Astrocyte (in vitro differentiated cells and primary cell): ENCODE results near the gene HYAL2. TPM values are rescaled to one million over a fixed set of nuclear protein-coding genes. Genes with fewer than 3 reads are reported as not detected.

Source experiments
- DNase-seq: peaks from one replicate; pipeline ENCODE4 v3.0.0-alpha.2; 2010; ENCODE audit warnings: low read depth
- FAIRE-seq: peaks from 2 replicates; lab custom pipeline; 2011; peaks lifted over from hg19 to GRCh38; lab: Jason Lieb, UNC
- H2AFZ ChIP-seq: 2 replicates; pipeline ENCODE4 v1.6.0; 2012; ENCODE audit warnings: low read depth, low read length, inconsistent platforms
- H3K27ac ChIP-seq: 2 replicates; pipeline ENCODE4 v1.5.1; 2011; ENCODE audit warnings: low read depth, low read length, inconsistent platforms
- H3K27me3 ChIP-seq: 2 replicates; pipeline ENCODE4 v1.6.0; 2011; ENCODE audit warnings: low read length, inconsistent platforms; ENCODE audit not compliant: insufficient read depth
- H3K36me3 ChIP-seq: 2 replicates; pipeline ENCODE4 v1.5.1; 2011; ENCODE audit warnings: low read length, inconsistent platforms; ENCODE audit not compliant: insufficient read depth
- H3K4me1 ChIP-seq: 2 replicates; pipeline ENCODE4 v1.5.1; 2011; ENCODE audit warnings: low read length, inconsistent platforms; ENCODE audit not compliant: insufficient read depth
- H3K4me2 ChIP-seq: 2 replicates; pipeline ENCODE4 v1.6.0; 2012; ENCODE audit warnings: low read length, inconsistent platforms
- H3K4me3 ChIP-seq: 2 replicates; pipeline ENCODE4 v1.5.1; 2011; ENCODE audit warnings: low read depth, mild to moderate bottlenecking, low read length, inconsistent platforms; ENCODE audit not compliant: insufficient read depth
- H3K79me2 ChIP-seq: 2 replicates; pipeline ENCODE4 v1.6.0; 2012; ENCODE audit warnings: mild to moderate bottlenecking, low read length, inconsistent platforms; ENCODE audit not compliant: insufficient read depth
- H3K9ac ChIP-seq: 2 replicates; pipeline ENCODE4 v1.6.0; 2012; ENCODE audit warnings: mild to moderate bottlenecking, low read length, inconsistent platforms
- H3K9me3 ChIP-seq: 2 replicates; pipeline ENCODE4 v1.5.1; 2012; ENCODE audit warnings: low read depth, mild to moderate bottlenecking, low read length, inconsistent platforms; ENCODE audit not compliant: insufficient read depth
- H4K20me1 ChIP-seq: 2 replicates; pipeline ENCODE4 v1.6.0; 2012; ENCODE audit warnings: low read length, inconsistent platforms; ENCODE audit not compliant: insufficient read depth
- H3K27ac Mint-ChIP-seq: one replicate; pipeline ENCODE4 v1.8.0; 2021; ENCODE audit warnings: mild to moderate bottlenecking, mixed read lengths; ENCODE audit not compliant: unreplicated experiment
- H3K27me3 Mint-ChIP-seq: one replicate; pipeline ENCODE4 v1.8.0; 2021; ENCODE audit warnings: low read depth, mixed read lengths; ENCODE audit not compliant: unreplicated experiment
- H3K36me3 Mint-ChIP-seq: one replicate; pipeline ENCODE4 v1.8.0; 2021; ENCODE audit warnings: low read depth, mixed read lengths; ENCODE audit not compliant: unreplicated experiment
- H3K4me1 Mint-ChIP-seq: one replicate; pipeline ENCODE4 v1.8.0; 2021; ENCODE audit warnings: low read depth, mixed read lengths; ENCODE audit not compliant: unreplicated experiment
- H3K4me3 Mint-ChIP-seq: one replicate; pipeline ENCODE4 v1.8.0; 2021; ENCODE audit warnings: mild to moderate bottlenecking, moderate library complexity, mixed read lengths; ENCODE audit not compliant: unreplicated experiment
- H3K9me3 Mint-ChIP-seq: one replicate; pipeline ENCODE4 v1.8.0; 2021; ENCODE audit warnings: mild to moderate bottlenecking, mixed read lengths; ENCODE audit not compliant: unreplicated experiment
- CTCF ChIP-seq: IDR thresholded peaks from 2 replicates; pipeline ENCODE4 v1.5.1; 2011; ENCODE audit warnings: low read depth, mild to moderate bottlenecking, inconsistent platforms, low read length, moderate library complexity; ENCODE audit not compliant: insufficient read depth
- EZH2 ChIP-seq: IDR thresholded peaks from 2 replicates; pipeline ENCODE4 v1.6.1; 2012; ENCODE audit warnings: mild to moderate bottlenecking, low read length, inconsistent platforms; ENCODE audit not compliant: insufficient read depth
- total RNA-seq: library from RNA; stranded (reverse); gene quantifications from 2 replicates; pipeline ENCODE4 v1.2.1, GENCODE V29; 2021

Gene HYAL2
- total RNA-seq, 1 donor from 2014 or later: 42.9 TPM

GRCh38 chr3:50275996-50276761 lies 46.4 kb downstream of the HYAL2 start:
- Mint-ChIP-seq H3K36me3 (peaks cover 8% of the 10 kb centered on the region), H3K9me3 (no peaks in the 10 kb centered on the region), H3K27me3 (peaks cover 22% of the 10 kb centered on the region), H3K27ac (no peak overlapping the region), H3K4me1 (peaks cover 11% of the 10 kb centered on the region), H3K4me3 (no peak overlapping the region)
- H3K36me3 ChIP-seq: no peaks in the 10 kb centered on the region
- no peaks in the 10 kb centered on the region for H3K9me3 ChIP-seq
- no peak overlapping the region for H2AFZ ChIP-seq
- no peak overlapping the region for H3K27ac ChIP-seq
- H3K27me3 ChIP-seq: peaks cover 27% of the 10 kb centered on the region
- H4K20me1 ChIP-seq: peaks cover 3% of the 10 kb centered on the region
- no peak overlapping the region for H3K4me2 ChIP-seq
- TF ChIP-seq EZH2 (peak; percentile 66), CTCF (no peak)
- DNase-seq (no peak), FAIRE-seq (no peak)
- H3K79me2 ChIP-seq: no peaks in the 10 kb centered on the region
- no peak overlapping the region for H3K9ac ChIP-seq
- no peak overlapping the region for H3K4me3 ChIP-seq
- no peaks in the 10 kb centered on the region for H3K4me1 ChIP-seq

GRCh38 chr3:50275141-50275995 lies 47.2 kb downstream of the HYAL2 start:
- DNase-seq (no peak), FAIRE-seq (no peak)
- Histone ChIP-seq H3K9me3 (no peaks in the 10 kb centered on the region), H3K4me3 (no peak overlapping the region), H3K4me1 (peaks cover 5% of the 10 kb centered on the region), H4K20me1 (peaks cover 3% of the 10 kb centered on the region), H3K79me2 (no peaks in the 10 kb centered on the region), H3K4me2 (no peak overlapping the region), H3K9ac (no peak overlapping the region), H3K27ac (no peak overlapping the region), H3K36me3 (no peaks in the 10 kb centered on the region), H3K27me3 (peaks cover 27% of the 10 kb centered on the region), H2AFZ (no peak overlapping the region)
- peaks cover 22% of the 10 kb centered on the region for H3K27me3 Mint-ChIP-seq
- H3K4me3 Mint-ChIP-seq: no peak overlapping the region
- H3K4me1 Mint-ChIP-seq: peaks cover 12% of the 10 kb centered on the region
- TF ChIP-seq CTCF (no peak), EZH2 (peak; percentile 93)
- H3K27ac Mint-ChIP-seq: no peak overlapping the region
- H3K9me3 Mint-ChIP-seq: no peaks in the 10 kb centered on the region
- peaks cover 8% of the 10 kb centered on the region for H3K36me3 Mint-ChIP-seq
